ENCODE measurements around the gene COQ7. TPM values are rescaled to one million over a fixed set of nuclear protein-coding genes. Genes with fewer than 3 reads are reported as not detected.

The COQ7 gene
- total and polyA plus RNA-seq, 2 donors (not counting 1 experiment from before 2014, with no cell fraction given) = 12.4 to 19.8 TPM

GRCh38 chr16:19102187-19102872 lies 34.9 kb downstream of the COQ7 start:
- DNase-seq (ENCODE audit: low read depth in 2 of 2) = no peak
- H3K36me3 ChIP-seq (ENCODE audit: control insufficient read depth, insufficient read depth, low read length) = no peaks in the 10 kb centered on the region
- no peaks in the 10 kb centered on the region for H3K4me1 ChIP-seq (ENCODE audit: control insufficient read depth, extremely low read depth, insufficient read depth, low read length)
- H3K27ac ChIP-seq (ENCODE audit: insufficient read depth, low read length) = no peak overlapping the region
- H3K9ac ChIP-seq (ENCODE audit: insufficient read depth, low read length) = no peak overlapping the region
- no peaks in the 10 kb centered on the region for H4K20me1 ChIP-seq (ENCODE audit: control insufficient read depth, extremely low read depth, insufficient read depth, low read length)
- no peaks in the 10 kb centered on the region for H3K9me3 ChIP-seq (ENCODE audit: control insufficient read depth, insufficient read depth, low read depth, low read length)
- no peak overlapping the region for H3K4me2 ChIP-seq (ENCODE audit: extremely low read depth, insufficient read depth, low read length)
- H3K79me2 ChIP-seq (ENCODE audit: control insufficient read depth, insufficient read depth, low read length) = no peaks in the 10 kb centered on the region
- no peaks in the 10 kb centered on the region for H3K27me3 ChIP-seq (ENCODE audit: control insufficient read depth, insufficient read depth, low read length)
- H3K4me3 ChIP-seq (replicated peaks in 1 of 4; ENCODE audit: control extremely low read depth in 1 of 4, insufficient read depth in 1 of 4, low read depth in 3 of 4, low read length in 4 of 4) = no peak overlapping the region
- no peak overlapping the region for H2AFZ ChIP-seq (ENCODE audit: low read length)
- no peak for TF ChIP-seq EZH2 (IDR thresholded peaks at IDR 0.05; ENCODE audit: low read length, missing control alignments)

- Histone ChIP-seq H4K20me1 (ENCODE audit: control insufficient read depth, extremely low read depth, insufficient read depth, low read length) (no peaks in the 10 kb centered on the region), H3K4me3 (replicated peaks in 1 of 4; ENCODE audit: control extremely low read depth in 1 of 4, insufficient read depth in 1 of 4, low read depth in 3 of 4, low read length in 4 of 4) (no peak overlapping the region), H3K4me1 (ENCODE audit: control insufficient read depth, extremely low read depth, insufficient read depth, low read length) (peaks cover 3% of the 10 kb centered on the region), H3K4me2 (ENCODE audit: extremely low read depth, insufficient read depth, low read length) (no peak overlapping the region), H3K27ac (ENCODE audit: insufficient read depth, low read length) (no peak overlapping the region), H3K9me3 (ENCODE audit: control insufficient read depth, insufficient read depth, low read depth, low read length) (no peaks in the 10 kb centered on the region), H3K79me2 (ENCODE audit: control insufficient read depth, insufficient read depth, low read length) (no peaks in the 10 kb centered on the region), H3K9ac (ENCODE audit: insufficient read depth, low read length) (no peak overlapping the region), H3K27me3 (ENCODE audit: control insufficient read depth, insufficient read depth, low read length) (no peaks in the 10 kb centered on the region), H3K36me3 (ENCODE audit: control insufficient read depth, insufficient read depth, low read length) (no peaks in the 10 kb centered on the region), H2AFZ (ENCODE audit: low read length) (no peak overlapping the region)
- no peak for DNase-seq (ENCODE audit: low read depth in 2 of 2)
- TF ChIP-seq CTCF (conservative IDR thresholded peaks at IDR 0.05 in 1 of 2, IDR thresholded peaks at IDR 0.05 in 1 of 2; ENCODE audit: low read depth in 1 of 2, low read length in 2 of 2) (no peak), EZH2 (IDR thresholded peaks at IDR 0.05; ENCODE audit: low read length, missing control alignments) (no peak)
These were observed 37.2 kb downstream of the COQ7 start for GRCh38 chr16:19104607-19105006.

- no peaks in the 10 kb centered on the region for H4K20me1 ChIP-seq (ENCODE audit: control insufficient read depth, extremely low read depth, insufficient read depth, low read length)
- no peak overlapping the region for H3K4me3 ChIP-seq (replicated peaks in 1 of 4; ENCODE audit: control extremely low read depth in 1 of 4, insufficient read depth in 1 of 4, low read depth in 3 of 4, low read length in 4 of 4)
- H3K9me3 ChIP-seq (ENCODE audit: control insufficient read depth, insufficient read depth, low read depth, low read length) = no peaks in the 10 kb centered on the region
- H3K4me2 ChIP-seq (ENCODE audit: extremely low read depth, insufficient read depth, low read length) = no peak overlapping the region
- H3K4me1 ChIP-seq (ENCODE audit: control insufficient read depth, extremely low read depth, insufficient read depth, low read length) = peaks cover 3% of the 10 kb centered on the region
- no peak overlapping the region for H3K27ac ChIP-seq (ENCODE audit: insufficient read depth, low read length)
- H3K79me2 ChIP-seq (ENCODE audit: control insufficient read depth, insufficient read depth, low read length) = no peaks in the 10 kb centered on the region
- H3K9ac ChIP-seq (ENCODE audit: insufficient read depth, low read length) = no peak overlapping the region
- no peaks in the 10 kb centered on the region for H3K36me3 ChIP-seq (ENCODE audit: control insufficient read depth, insufficient read depth, low read length)
- no peaks in the 10 kb centered on the region for H3K27me3 ChIP-seq (ENCODE audit: control insufficient read depth, insufficient read depth, low read length)
- no peak for DNase-seq (ENCODE audit: low read depth in 2 of 2)
- H2AFZ ChIP-seq (ENCODE audit: low read length) = no peak overlapping the region
- no peak for TF ChIP-seq EZH2 (IDR thresholded peaks at IDR 0.05; ENCODE audit: low read length, missing control alignments)
- no peak for TF ChIP-seq CTCF (conservative IDR thresholded peaks at IDR 0.05 in 1 of 2, IDR thresholded peaks at IDR 0.05 in 1 of 2; ENCODE audit: low read depth in 1 of 2, low read length in 2 of 2)
These were observed 37.7 kb downstream of the COQ7 start for GRCh38 chr16:19105131-19105530.

All from fibroblast of lung (primary cell).